BE2C (cell line): Measurements from ENCODE around the gene NSD2.

Experiments used
- DNase-seq: peaks from one replicate; pipeline ENCODE4 v3.0.0-alpha.2; 2020
- H3K27me3 ChIP-seq: fragments of 250-450 bp; sonication (Bioruptor Pico); 2 replicates; pipeline ENCODE4 v1.5.1; 2020; ENCODE audit warnings: mild to moderate bottlenecking
- H3K36me3 ChIP-seq: fragments of 250-450 bp; sonication (Bioruptor Pico); 2 replicates; pipeline ENCODE4 v1.5.1; 2020; ENCODE audit warnings: mild to moderate bottlenecking
- H3K4me1 ChIP-seq: fragments of 250-450 bp; sonication (Bioruptor Pico); 2 replicates; pipeline ENCODE4 v1.5.1; 2020
- H3K4me3 ChIP-seq: 2 replicates; pipeline ENCODE4 v1.5.1; 2011; ENCODE audit warnings: low read depth, low read length
- H3K9me3 ChIP-seq: fragments of 250-450 bp; sonication (Bioruptor Pico); 2 replicates; pipeline ENCODE4 v1.5.1; 2020
- CTCF ChIP-seq: IDR thresholded peaks from 2 replicates; pipeline ENCODE4 v1.5.1; 2012; ENCODE audit warnings: mild to moderate bottlenecking, low read depth, low read length

NSD2 gene

DNA sequence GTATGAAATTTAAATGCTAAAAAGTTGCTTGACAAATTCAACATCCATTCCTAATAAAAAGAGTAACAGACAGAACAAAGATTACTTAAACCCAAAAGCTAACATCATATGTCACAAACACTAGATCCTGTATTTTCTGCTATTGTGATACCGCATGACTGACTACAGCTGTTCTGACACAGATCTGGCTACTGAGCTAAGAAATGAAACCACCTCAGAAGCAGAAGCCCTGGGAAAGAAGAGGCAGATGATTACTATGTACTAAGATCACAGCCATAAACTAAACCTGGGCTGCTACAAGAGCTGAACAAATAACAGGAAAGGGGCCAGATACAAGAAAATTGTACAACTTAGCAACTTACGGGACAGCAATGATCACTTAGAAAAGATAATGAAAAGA, 24.6 kb upstream of the NSD2 start:
- no peaks in the 10 kb centered on the region for H3K4me1 ChIP-seq
- DNase-seq, result no peak
- no peak for TF ChIP-seq CTCF
- no peak overlapping the region for H3K4me3 ChIP-seq
- no peaks in the 10 kb centered on the region for H3K27me3 ChIP-seq
- peaks cover 57% of the 10 kb centered on the region for H3K36me3 ChIP-seq
- H3K9me3 ChIP-seq, result no peaks in the 10 kb centered on the region

DNA sequence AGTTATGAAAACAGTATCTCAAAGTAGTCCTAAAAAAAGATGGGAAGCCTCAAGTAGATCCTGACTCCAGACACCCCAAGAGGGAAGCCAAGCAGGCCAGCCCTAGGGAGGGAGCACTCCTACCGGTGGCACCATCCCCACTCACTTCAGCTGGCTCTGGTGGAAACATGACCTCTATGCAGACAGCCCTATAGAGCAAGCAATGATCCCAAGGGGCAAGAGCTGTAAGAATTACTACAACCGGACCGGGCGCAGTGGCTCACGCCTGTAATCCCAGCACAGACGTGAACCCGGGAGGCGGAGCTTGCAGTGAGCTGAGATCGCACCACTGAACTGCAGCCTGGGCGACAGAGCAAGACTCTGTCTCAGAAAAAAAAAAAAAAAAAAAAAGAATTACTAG, 20.9 kb upstream of the NSD2 start:
- Histone ChIP-seq H3K27me3 (no peaks in the 10 kb centered on the region), H3K9me3 (no peaks in the 10 kb centered on the region), H3K4me1 (no peaks in the 10 kb centered on the region), H3K36me3 (peaks cover 33% of the 10 kb centered on the region), H3K4me3 (no peak overlapping the region)
- no peak for TF ChIP-seq CTCF
- DNase-seq, result no peak

DNA sequence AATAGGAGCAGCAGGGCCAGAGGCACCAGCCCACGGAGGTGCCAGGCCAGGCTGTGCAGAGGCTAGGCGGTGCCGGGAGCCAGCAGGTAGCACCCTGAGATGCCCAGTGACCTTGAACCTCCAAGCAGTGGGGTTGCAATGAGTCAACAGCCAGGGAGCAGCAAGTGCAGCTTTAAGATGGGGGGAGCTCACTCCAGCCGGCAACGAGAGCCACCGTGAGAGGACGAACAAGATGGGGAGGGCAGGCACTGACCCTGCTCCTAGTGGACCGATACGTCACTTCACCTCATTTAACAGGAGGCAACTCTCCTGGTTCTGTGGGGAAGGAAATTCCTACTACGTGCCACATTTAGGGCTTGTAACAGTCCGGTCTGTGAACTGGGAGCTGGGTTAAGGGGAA, 20.0 kb upstream of the NSD2 start:
- TF ChIP-seq CTCF, result no peak

DNA sequence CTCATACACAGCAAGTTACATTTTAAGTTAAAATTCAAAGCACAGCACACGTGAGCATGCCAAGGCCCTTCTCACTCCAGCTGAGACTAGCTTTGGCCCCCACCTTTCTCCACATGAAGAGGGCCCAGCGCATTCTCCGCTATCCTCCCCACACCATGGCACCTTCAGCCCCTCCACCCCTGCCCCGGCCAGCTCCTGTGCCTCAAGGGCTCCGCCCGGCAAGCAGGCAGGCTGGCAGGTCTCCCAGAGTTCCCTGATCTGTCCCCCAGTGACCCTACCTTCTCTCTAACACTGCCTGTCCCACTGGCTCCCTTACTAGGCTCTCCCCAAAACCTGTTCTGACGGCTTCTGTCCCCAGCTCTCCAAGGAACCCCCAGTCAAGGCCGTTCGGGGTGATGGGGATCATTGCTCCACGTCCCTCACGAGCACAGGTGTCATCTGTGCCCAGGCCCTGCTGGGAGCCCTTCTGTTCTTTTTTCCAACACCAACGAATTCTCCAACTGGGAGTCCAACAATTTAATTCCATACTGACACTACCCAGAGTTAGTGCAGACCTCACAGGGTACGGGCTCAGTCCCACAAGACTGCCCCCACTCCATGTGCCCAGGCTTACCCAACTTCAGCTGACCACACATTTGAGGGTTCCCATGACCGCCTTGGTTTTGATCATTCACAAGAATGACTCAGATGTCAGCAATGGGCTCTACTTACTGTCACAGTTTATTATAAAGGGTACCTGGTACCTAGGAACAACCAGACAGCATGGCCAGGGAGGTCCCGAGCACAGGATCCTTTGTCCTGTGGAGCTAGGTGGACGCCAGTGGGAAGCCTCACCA, 19.4 kb upstream of the NSD2 start:
- H3K4me1 ChIP-seq, result no peaks in the 10 kb centered on the region
- peaks cover 21% of the 10 kb centered on the region for H3K36me3 ChIP-seq

More for the DNA sequence above, 20.0 kb upstream of the NSD2 start:
- no peak for DNase-seq
- Histone ChIP-seq H3K27me3 (no peaks in the 10 kb centered on the region), H3K4me1 (no peaks in the 10 kb centered on the region), H3K9me3 (no peaks in the 10 kb centered on the region), H3K36me3 (peaks cover 27% of the 10 kb centered on the region), H3K4me3 (no peak overlapping the region)

GRCh38 chr4:1852904-1853623, 18.1 kb upstream of the NSD2 start:
- peaks cover 14% of the 10 kb centered on the region for H3K36me3 ChIP-seq
- H3K4me3 ChIP-seq, result no peak overlapping the region
- TF ChIP-seq CTCF, result no peak
- peaks cover 3% of the 10 kb centered on the region; the same call in 1 of the 2 replicates for H3K4me1 ChIP-seq
- H3K9me3 ChIP-seq, result no peaks in the 10 kb centered on the region
- no peak for DNase-seq
- H3K27me3 ChIP-seq, result no peaks in the 10 kb centered on the region

More for the DNA sequence above, 19.4 kb upstream of the NSD2 start:
- Histone ChIP-seq H3K4me3 (no peak overlapping the region), H3K9me3 (no peaks in the 10 kb centered on the region), H3K27me3 (no peaks in the 10 kb centered on the region)
- no peak for DNase-seq
- no peak for TF ChIP-seq CTCF

DNA sequence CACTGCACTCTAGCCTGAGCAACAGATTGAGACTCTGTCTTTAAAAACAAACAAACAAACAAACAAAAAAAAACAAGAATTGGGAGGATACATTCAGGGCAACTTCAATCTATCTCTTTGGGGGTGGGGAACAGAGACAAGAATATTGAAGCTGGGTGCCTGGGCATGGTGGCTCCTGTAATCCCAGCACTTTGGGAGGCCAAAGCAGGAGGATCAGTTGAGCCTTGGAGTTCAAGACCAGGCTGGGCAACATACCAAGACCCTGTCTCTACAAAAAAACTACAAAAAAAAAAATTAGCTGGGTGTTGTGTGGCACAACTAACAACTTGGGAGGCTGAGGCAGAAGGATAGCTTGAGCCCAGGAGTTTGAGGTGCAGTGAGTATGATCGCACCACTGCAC, 16.4 kb upstream of the NSD2 start:
- Histone ChIP-seq H3K4me3 (peak overlapping the region; percentile 86), H3K9me3 (no peaks in the 10 kb centered on the region), H3K36me3 (peaks cover 11% of the 10 kb centered on the region), H3K27me3 (no peaks in the 10 kb centered on the region), H3K4me1 (peaks cover 3% of the 10 kb centered on the region; the same call in 1 of the 2 replicates)
- DNase-seq, result no peak
- TF ChIP-seq CTCF, result no peak
